Neural progenitor cell (in vitro differentiated cells): ENCODE data around the gene MR1. TPM values are rescaled to one million over a fixed set of nuclear protein-coding genes. Genes with fewer than 3 reads are reported as not detected.

ENCODE experiments used
- DNase-seq: peaks from one replicate; pipeline ENCODE4 v3.0.0-alpha.2; 2016; ENCODE audit warnings: low spot score
- H2AFZ ChIP-seq: fragments of 200-600 bp; sonication (generic); replicated peaks from 2 replicates; pipeline ENCODE4 v1.6.1; 2016; ENCODE audit warnings: antibody characterized with exemption
- H3F3A ChIP-seq: fragments of 200-600 bp; sonication (generic); 2 replicates; pipeline ENCODE4 v1.6.1; 2016; ENCODE audit warnings: antibody characterized with exemption, low read depth
- H3K27ac ChIP-seq: fragments of 200-600 bp; sonication (generic); 2 replicates; pipeline ENCODE4 v1.5.1; 2016; ENCODE audit warnings: mild to moderate bottlenecking
- H3K27me3 ChIP-seq: fragments of 200-600 bp; sonication (generic); 2 replicates; pipeline ENCODE4 v1.6.1; 2016; ENCODE audit warnings: mild to moderate bottlenecking, moderate library complexity
- H3K36me3 ChIP-seq: fragments of 200-600 bp; sonication (generic); 2 replicates; pipeline ENCODE4 v1.5.1; 2016
- H3K4me1 ChIP-seq: fragments of 200-600 bp; sonication (generic); 2 replicates; pipeline ENCODE4 v1.6.1; 2016; ENCODE audit warnings: mixed run types
- H3K4me2 ChIP-seq: fragments of 200-600 bp; sonication (generic); 2 replicates; pipeline ENCODE4 v1.6.1; 2016
- H3K4me3 ChIP-seq: fragments of 200-600 bp; sonication (generic); 2 replicates; pipeline ENCODE4 v1.5.1; 2016
- H3K79me2 ChIP-seq: fragments of 200-600 bp; sonication (generic); 2 replicates; pipeline ENCODE4 v1.6.1; 2016; ENCODE audit warnings: low read depth
- H3K9ac ChIP-seq: fragments of 200-600 bp; sonication (generic); 2 replicates; pipeline ENCODE4 v1.6.1; 2016
- H3K9me3 ChIP-seq: fragments of 200-600 bp; sonication (generic); 2 replicates; pipeline ENCODE4 v1.5.1; 2016; ENCODE audit warnings: low read depth
- H4K20me1 ChIP-seq: fragments of 200-600 bp; sonication (generic); 2 replicates; pipeline ENCODE4 v1.6.1; 2016; ENCODE audit warnings: low read depth
- H3K27ac Mint-ChIP-seq: 3 replicates; pipeline ENCODE4 v1.8.0; 2021; ENCODE audit warnings: mixed read lengths
- H3K27me3 Mint-ChIP-seq: 2 replicates; pipeline ENCODE4 v1.8.0; 2022; ENCODE audit warnings: low read depth, mild to moderate bottlenecking, inconsistent platforms, moderate library complexity, mixed read lengths; ENCODE audit not compliant: insufficient read depth
- H3K36me3 Mint-ChIP-seq: 3 replicates; pipeline ENCODE4 v1.8.0; 2021; ENCODE audit warnings: mixed read lengths
- H3K4me1 Mint-ChIP-seq: 3 replicates; pipeline ENCODE4 v1.8.0; 2021; ENCODE audit warnings: mixed read lengths
- H3K4me3 Mint-ChIP-seq: 3 replicates; pipeline ENCODE4 v1.8.0; 2021; ENCODE audit warnings: mild to moderate bottlenecking, moderate library complexity, mixed read lengths
- H3K9me3 Mint-ChIP-seq: 3 replicates; pipeline ENCODE4 v1.8.0; 2020; ENCODE audit warnings: mixed read lengths
- CTCF ChIP-seq: fragments of 200-600 bp; sonication (generic); IDR thresholded peaks from 2 replicates; pipeline ENCODE4 v1.5.1; 2017; ENCODE audit warnings: antibody characterized with exemption, mild to moderate bottlenecking
- EZH2 ChIP-seq: fragments of 200-600 bp; sonication (generic); IDR thresholded peaks from 2 replicates; pipeline ENCODE4 v1.6.1; 2017; ENCODE audit warnings: antibody characterized with exemption, mild to moderate bottlenecking, moderate library complexity
- EZH2phosphoT487 ChIP-seq: fragments of 200-600 bp; sonication (generic); IDR thresholded peaks from 2 replicates; pipeline ENCODE4 v1.6.1; 2017; ENCODE audit warnings: antibody characterized with exemption
- total RNA-seq: library from RNA; depleted of rRNA; stranded (reverse); fragments of >200 nt; gene quantifications from 2 replicates; pipeline ENCODE4 v1.2.3, GENCODE V29; 2015; ENCODE audit warnings: low replicate concordance

Gene MR1
- total RNA-seq, 1 donor from 2014 or later: not detected

- Histone ChIP-seq H4K20me1 (no peaks in the 10 kb centered on the region), H3K36me3 (no peaks in the 10 kb centered on the region), H3K79me2 (no peaks in the 10 kb centered on the region), H3K4me2 (no peak overlapping the region), H3K4me3 (no peak overlapping the region), H3K4me1 (peaks cover 53% of the 10 kb centered on the region), H3K9me3 (no peaks in the 10 kb centered on the region), H3K27me3 (peaks cover 72% of the 10 kb centered on the region), H3K27ac (no peak overlapping the region), H3F3A (peaks cover 59% of the 10 kb centered on the region), H3K9ac (no peak overlapping the region), H2AFZ (no peak overlapping the region)
- peaks cover 8% of the 10 kb centered on the region for H3K27me3 Mint-ChIP-seq
- H3K4me1 Mint-ChIP-seq: peaks cover 85% of the 10 kb centered on the region
- no peaks in the 10 kb centered on the region for H3K36me3 Mint-ChIP-seq
- no peak for TF ChIP-seq CTCF
- TF ChIP-seq EZH2: no peak
- H3K9me3 Mint-ChIP-seq: no peaks in the 10 kb centered on the region
- H3K4me3 Mint-ChIP-seq: peak overlapping the region; percentile 90
- DNase-seq: no peak
- H3K27ac Mint-ChIP-seq: no peak overlapping the region
Measured at GRCh38 chr1:181102841-181103240, 69.1 kb downstream of the MR1 start.

- Histone ChIP-seq H3K4me3 (no peak overlapping the region), H3F3A (peaks cover 59% of the 10 kb centered on the region), H3K36me3 (no peaks in the 10 kb centered on the region), H4K20me1 (no peaks in the 10 kb centered on the region), H3K4me1 (peaks cover 53% of the 10 kb centered on the region), H3K27me3 (peaks cover 68% of the 10 kb centered on the region), H2AFZ (no peak overlapping the region), H3K9me3 (no peaks in the 10 kb centered on the region), H3K4me2 (peak overlapping the region; percentile 94), H3K79me2 (no peaks in the 10 kb centered on the region), H3K9ac (no peak overlapping the region), H3K27ac (no peak overlapping the region)
- Mint-ChIP-seq H3K36me3 (no peaks in the 10 kb centered on the region), H3K9me3 (peaks cover 2% of the 10 kb centered on the region), H3K27ac (no peak overlapping the region), H3K27me3 (peaks cover 6% of the 10 kb centered on the region), H3K4me1 (peaks cover 85% of the 10 kb centered on the region), H3K4me3 (peak overlapping the region; percentile 90)
- TF ChIP-seq EZH2 (no peak), EZH2phosphoT487 (no peak), CTCF (no peak)
- no peak for DNase-seq
Measured at GRCh38 chr1:181103399-181103798, 69.6 kb downstream of the MR1 start.

DNA sequence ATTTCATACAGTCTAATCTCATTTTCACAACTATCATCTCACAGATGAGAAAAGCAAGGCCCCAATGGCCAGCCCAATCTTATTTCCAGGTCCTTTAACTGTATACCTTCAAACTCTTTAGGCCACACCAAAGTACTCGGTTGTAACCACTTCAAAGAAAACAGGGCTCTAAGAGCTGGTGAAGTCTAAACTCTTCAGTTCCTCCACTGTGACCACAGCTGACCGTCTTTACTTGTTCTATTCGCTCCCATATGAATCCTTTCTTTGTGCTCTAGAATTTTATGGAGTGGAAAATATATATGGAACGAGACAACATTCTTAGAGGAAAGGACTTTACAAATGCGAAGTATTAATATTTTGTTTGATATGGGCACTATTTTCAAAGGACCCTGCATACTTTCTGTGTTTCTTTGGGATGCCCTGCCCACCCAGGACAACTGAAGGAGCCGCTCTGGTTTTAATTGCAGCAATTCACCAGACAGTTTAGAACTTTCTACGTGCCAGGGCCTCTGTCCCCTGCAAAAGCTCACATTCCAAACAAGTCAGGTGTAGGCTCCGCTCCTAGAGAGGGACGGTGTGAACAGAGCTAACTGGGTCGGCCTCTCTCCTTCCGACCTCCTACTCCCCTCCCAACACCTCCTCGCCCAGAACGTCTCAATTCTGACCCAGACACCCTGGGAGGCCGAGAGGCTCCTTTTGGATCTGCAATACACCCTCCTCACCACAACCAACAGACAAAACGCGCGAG is 70.4 kb downstream of the MR1 start:
- H3K4me1 Mint-ChIP-seq: peaks cover 84% of the 10 kb centered on the region
- H4K20me1 ChIP-seq: no peaks in the 10 kb centered on the region
- H3F3A ChIP-seq: peaks cover 59% of the 10 kb centered on the region
- H2AFZ ChIP-seq: peak overlapping the region; percentile 52
- peak overlapping the region; percentile 76 for H3K27ac ChIP-seq
- H3K79me2 ChIP-seq: no peaks in the 10 kb centered on the region
- peaks cover 6% of the 10 kb centered on the region for H3K27me3 Mint-ChIP-seq
- H3K27me3 ChIP-seq: peaks cover 60% of the 10 kb centered on the region
- H3K9ac ChIP-seq: peak overlapping the region; percentile 29
- no peaks in the 10 kb centered on the region for H3K9me3 ChIP-seq
- TF ChIP-seq EZH2 (no peak), EZH2phosphoT487 (no peak), CTCF (no peak)
- H3K4me1 ChIP-seq: peaks cover 51% of the 10 kb centered on the region
- H3K9me3 Mint-ChIP-seq: peaks cover 2% of the 10 kb centered on the region
- no peaks in the 10 kb centered on the region for H3K36me3 ChIP-seq
- H3K27ac Mint-ChIP-seq: peak overlapping the region; percentile 98
- DNase-seq: no peak
- H3K4me2 ChIP-seq: peak overlapping the region; percentile 94
- peak overlapping the region; percentile 90 for H3K4me3 Mint-ChIP-seq
- H3K4me3 ChIP-seq: peak overlapping the region; percentile 67
- no peaks in the 10 kb centered on the region for H3K36me3 Mint-ChIP-seq
